GM19328 (cell line): ENCODE data around the gene MMP24OS.

Experiments
- ATAC-seq: cut with Tn5 transposase; IDR thresholded peaks from one replicate; pipeline ENCODE4 v1.9.1; 2021; ENCODE audit warnings: mild to moderate bottlenecking, moderate library complexity; ENCODE audit not compliant: unreplicated experiment

The MMP24OS gene

DNA sequence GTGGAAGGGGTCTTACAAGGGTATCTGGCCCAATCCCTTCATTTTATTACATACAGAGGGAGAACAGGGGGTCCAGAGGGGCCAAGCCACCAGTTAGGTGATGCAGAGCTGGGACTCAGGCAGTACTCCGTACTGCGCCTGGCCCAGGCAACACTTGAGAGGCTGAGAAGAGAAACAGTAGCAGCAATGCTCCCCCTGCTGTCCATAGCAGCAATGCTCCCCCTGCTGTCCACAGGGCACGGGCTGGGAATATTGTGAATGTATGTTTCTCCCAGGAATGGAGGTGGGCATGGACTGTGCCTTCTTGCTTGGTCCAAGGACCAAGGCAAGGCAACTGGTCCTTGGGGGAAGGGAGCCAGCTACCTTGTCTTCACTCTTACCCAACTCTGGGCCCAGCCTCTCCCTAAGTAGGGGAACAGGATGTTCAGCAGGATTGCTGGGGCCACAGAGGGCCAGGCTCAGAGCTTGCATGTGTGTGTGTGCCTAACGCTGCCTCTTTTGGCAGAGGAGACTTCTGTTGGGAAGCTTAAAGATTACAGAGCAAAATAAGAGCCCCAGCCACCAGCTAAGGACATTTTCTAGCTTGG lies 29.1 kb upstream of the MMP24OS start:
- no peak for ATAC-seq

DNA sequence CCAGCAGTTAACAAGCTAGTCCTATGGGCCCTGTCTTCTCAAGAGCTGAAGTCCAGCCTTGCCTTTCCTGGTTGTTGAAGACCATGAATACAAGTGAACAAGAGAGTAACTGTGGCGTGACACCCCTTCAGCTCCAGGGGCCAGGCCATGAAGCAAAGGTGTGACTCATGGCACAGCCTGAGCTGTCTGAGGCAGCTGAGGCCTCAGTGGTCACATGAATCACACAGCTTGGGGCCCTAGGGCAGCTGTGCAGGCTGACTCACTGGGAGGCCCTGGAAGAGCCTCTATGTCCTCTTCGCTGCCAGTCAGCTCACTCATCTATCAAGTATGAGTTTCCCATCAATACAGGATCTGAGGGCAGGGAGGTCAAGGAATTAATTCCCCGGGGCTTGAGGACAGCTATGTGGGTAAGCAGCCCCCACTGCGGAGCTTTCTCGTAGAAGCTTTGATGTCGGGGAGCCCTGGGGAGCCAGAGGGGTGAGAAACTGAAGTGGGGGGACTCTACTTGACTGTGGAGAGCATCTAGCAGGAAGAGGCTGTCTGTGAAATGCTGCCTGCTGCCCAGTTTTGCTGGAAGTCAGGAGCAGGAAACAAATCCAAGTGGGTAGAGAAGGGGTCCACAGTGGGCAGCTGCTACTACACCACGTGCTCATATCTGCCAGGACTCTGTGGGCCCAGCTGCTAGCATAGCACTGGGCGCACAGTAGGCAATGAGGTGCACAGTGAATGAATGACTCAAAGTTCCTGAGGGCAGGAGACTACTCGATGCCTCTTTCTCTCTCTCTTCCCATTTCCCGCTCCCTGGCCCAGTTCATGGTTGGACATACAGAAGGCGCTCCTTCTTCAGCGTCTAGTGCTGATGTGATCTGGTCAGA lies 28.0 kb upstream of the MMP24OS start:
- no peak for ATAC-seq

DNA sequence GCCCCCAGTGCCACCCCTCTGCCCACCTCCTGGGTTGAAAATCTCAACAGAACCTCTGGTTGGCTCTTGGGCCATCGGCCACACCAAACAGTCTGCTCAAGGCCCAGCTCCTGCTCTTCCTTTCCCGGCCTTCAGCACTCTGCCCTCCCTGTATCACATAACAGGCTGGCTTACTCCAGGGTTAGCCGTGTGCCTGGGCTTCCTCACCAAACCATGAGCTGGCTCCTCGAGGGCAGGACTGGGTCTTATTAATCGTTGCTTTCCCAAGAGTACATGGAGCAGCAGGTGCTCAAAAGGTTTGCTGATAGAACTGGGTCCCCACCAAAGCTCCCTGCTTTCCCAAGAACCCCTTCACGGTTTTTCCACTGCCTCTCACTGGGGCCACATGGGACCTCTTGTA lies 27.0 kb upstream of the MMP24OS start:
- no peak for ATAC-seq

DNA sequence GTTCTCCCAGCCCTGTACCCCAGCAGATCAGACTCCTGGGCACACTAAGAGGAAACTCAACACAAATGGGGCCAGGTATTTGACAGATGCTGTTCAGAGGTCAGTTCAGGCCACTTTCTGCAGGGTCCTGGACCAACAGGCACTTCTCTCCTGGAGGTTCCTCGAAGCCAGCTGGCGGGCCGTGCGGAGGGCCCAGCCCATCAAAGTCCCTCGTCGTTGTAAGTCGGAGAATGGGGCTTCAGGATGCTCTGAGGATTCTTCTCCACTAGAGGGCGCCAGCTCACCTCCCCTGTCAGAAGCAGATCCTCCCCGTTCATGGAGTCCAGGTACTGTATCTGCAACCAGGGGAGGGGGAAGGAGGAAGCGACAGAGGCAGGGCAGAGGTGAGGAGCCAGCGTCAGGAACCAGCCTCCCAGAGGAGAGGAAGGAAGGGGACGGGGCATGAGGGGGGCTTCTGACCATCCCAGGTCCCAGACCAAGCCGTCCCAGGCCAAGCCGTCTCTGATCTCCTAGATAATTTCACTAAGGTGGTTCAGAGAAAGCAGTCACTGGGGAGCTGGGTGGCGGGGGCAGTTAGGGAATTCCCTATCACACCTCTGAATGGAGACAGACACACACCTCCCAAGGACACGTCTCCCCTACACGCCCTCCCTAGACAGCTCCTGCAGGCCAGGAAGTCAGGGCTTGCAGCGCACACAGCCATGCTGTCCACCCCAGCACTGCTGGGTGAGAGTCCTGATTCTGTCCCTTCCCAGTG lies 26.0 kb upstream of the MMP24OS start:
- no peak for ATAC-seq

DNA sequence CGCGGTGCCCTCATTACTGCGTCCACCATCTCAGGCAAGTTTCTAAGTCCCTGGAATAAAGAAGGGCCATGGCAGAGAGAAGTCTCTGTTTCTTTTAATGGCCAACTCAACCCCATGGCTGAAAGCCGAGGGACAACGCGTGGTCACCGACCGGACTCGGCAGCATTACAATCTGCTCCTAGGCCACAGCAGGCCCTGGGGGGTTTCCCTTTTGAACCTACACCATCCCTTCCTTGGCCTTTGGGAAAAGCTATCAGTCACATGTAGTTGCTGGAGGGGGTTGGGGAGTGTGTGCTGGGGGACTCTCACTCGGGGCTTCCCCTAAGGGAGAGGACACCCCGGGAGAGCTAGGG lies 25.4 kb upstream of the MMP24OS start:
- no peak for ATAC-seq

DNA sequence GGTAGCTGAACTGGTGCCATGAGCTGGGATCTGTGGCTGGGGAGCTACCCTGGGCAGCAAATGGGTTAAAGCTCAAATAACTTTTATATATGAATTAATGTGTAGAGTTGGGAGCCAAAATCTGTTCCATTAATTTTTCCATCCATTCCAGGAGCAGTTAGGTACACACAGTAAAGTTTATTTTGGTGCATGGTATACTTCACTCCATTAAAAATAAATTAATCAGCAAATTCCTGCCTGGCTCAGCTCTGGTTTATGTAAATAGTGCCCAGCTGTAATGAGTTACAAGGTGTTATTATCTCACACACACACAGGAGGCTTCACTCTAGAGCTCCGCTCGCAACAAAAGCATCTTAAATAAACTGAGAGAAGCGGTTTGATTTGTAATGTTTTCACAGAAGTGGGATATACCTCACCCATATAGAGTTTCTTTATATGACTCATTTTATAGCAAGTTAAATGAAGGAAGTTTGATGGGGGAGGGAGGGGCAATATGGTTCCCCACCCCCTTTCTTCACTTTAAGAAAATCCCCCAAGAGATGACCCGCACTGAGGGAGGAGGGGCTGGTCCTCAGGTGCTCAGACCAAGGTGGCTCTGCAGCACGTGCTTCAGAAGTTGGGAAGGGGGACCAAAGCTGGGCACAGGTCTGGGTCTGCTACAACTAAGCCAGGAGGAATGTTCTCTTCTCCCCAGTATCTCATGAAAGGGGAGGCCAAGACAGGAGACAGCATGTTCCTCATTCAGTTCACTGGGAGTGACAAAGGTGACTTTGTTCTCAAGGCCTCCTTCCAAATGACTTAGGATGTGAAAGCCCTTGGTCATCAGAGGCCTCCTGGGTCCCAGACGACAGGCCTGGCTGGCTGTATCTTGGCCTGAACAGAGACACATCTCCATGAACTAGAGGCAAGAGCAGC lies 24.8 kb upstream of the MMP24OS start:
- no peak for ATAC-seq

DNA sequence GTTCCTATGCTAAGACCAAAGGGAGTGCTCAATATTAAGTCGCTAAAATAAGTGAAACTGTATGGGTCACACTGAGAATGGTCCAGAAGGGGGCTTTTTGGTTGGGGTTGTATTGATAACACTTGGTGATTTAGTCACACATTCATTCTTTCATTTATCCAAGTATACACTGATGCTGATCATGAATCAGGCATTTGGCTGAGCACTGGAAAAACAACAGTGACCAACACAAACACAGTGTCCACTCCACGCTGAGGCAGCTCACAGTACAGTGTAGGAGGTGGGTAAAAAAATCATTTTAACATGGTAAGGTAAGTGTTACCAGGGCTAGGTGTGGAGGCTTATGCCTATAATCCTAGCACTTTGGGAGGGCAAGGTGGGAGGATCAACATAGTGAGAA lies 23.5 kb upstream of the MMP24OS start:
- ATAC-seq: no peak

DNA sequence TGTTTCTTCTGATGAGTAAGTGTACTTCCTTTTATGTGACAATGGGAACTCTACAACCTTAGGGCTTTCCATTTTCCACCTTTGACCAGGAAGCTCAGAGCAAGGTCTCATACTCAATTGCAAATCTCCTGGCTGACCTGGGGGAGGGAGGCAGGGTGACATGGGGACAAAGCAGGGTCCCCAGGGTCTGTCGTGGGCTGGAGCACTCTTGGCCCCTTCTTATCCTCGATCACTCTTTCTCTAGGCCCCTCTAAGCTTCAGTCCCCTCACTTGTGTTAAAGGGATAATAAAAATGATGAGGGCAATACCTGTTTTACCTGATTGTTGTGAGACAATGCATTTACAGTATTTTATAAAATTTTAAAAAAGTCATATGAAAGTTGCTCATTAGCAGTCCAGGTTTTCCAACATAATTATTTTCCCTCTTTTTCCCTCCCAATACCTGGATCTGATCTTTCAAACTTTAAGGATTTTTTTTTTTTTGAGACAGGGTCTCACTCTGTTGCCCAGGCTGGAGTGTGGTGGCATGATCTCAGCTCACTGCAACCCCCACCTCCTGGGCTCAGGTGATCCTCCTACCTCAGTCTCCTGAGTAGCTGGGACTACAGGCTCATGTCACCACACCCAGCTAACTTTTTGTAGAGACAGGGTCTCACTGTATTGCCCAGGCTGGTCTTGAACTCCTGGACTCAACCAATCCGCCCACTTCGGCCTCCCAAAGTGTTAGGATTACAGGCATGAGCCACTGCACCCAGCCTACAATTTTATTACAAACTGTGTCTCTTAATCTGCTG lies 22.7 kb upstream of the MMP24OS start:
- ATAC-seq: no peak

DNA sequence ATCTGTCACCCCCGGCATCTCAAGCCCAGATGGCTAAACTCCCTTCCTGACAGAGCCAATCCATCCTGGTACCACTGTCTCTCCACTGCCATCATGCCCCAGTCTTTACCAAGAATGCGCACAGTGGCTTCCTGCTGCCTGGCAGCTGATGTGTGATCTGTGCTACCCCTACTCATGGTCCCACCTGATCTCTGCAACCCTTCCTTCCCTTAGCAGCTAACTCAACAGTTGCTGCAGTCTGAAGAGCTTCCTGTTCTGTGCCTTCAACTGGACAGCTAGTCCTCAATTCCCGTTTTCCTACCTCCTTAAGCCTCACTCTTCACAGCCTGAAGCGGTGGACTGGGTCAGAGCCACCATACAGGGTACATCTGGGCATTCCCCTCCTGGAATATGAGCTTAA lies 21.9 kb upstream of the MMP24OS start:
- ATAC-seq: no peak

DNA sequence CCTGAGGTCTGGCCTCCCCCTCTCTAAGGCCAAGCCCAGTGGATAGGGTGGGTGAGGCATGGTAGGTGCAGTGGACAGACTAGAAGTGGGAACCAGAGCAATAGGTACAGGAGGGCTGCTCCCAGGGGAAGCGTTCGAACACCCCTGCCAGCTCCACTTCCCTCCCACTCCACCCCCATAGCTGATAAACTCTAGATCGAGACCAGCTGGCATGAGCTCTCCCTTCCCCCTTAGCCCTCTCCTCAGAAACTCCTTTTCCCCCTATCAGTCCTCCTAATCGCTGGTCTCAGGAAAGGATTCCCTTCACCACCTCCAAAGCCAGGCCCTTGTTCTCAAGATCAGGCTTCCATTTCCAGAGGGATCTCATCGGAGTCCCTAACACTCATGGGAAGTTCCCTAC lies 20.3 kb upstream of the MMP24OS start:
- ATAC-seq: no peak

DNA sequence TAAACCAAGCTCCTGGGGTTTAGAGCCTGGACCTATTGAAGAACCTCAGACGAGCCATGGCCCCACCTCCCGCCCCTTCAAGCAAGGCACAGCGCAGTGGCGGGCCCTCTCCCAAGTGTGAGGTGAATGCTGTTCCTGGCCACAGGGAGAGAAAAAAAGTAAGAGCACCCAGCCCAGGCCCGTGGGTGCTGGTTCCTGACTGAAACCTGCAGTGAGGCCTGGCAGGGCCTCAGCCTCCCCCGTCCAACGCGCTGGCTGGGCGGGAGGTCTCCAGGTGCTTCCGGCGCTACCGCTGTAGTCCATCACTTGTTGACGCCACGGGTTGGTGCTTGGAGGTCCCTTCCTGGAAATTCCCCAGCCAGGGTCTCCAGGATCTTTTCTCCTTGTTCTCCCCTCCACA lies 19.8 kb upstream of the MMP24OS start:
- no peak for ATAC-seq

DNA sequence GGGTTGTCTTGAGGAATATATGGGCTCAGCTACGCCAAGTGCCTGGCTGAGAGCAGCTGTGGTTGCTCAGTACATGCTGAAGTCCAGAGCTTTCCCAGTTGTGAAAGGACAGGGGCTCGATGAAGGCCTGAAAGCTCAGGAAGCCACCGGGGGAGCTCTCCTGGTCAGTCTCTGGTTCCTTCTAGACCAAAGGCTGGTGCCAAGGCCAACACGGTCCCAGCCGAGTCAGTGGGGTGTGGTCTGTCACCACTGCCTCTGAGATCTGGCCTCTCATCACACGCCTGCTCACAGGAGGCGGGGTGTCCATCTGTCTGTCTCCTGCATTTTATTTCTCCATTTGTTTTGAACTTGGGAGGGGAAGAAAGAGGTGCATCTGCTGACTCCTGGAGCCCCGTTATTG lies 19.2 kb upstream of the MMP24OS start:
- ATAC-seq: no peak

DNA sequence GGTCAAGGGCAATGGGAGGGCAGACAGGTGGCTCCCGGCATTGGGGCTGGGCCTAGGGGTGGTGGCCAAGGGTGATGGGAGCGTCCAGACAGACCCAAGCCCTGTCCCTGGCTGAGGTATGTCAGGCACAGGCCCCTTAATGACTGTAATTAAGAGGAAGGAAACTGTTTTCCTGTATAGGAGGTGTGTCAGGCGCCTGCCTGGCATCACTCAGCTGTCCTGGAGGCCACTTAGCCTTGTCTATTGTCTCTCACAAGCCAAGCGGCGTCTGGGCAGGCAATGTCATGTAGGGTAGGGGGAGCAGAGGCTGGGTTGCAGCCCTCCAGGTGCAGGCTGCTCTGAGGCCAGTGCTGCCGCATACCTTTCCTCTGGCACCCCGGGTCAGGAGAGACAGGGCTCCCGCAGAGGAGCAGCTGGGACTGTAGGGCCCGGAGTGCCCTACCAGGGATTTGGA lies 18.2 kb upstream of the MMP24OS start:
- no peak for ATAC-seq

DNA sequence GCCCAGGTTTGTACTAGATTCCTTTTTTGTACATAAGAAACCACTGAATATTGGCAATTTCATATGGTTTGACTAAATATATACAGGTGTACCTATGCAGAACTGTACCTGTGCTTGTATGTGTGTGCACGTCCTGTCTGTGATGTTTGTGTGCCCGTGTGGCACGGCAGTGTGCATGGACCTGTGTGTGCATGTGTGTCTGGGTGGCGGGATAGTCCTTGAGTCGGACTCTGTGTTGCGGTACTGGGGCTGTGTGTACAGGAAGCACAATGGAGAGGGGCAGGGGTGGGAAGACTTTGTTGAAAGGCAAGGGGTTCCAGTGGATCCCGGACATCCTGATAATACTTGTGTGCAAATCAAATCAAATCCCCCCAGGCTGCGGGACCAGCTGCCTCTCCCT lies 17.8 kb upstream of the MMP24OS start:
- ATAC-seq: no peak

DNA sequence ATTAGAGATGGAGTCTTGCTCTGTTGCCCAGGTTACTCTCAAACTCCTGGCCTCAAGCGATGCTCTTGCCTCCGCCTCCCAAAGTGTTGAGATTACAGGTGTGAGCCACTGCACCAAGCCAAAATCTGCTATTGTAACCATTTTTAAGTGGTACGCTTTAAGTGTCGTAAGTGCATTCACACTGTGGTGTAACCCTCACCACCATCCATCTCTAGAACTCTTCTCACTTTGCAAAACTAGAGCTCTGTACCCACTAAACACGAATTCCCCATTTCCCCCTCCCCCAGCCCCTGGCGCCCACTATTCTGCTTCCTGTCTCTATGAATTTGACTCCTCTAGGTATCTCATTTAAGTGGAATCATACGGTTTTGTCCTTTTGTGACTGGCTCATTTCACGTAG lies 17.1 kb upstream of the MMP24OS start:
- ATAC-seq: no peak

DNA sequence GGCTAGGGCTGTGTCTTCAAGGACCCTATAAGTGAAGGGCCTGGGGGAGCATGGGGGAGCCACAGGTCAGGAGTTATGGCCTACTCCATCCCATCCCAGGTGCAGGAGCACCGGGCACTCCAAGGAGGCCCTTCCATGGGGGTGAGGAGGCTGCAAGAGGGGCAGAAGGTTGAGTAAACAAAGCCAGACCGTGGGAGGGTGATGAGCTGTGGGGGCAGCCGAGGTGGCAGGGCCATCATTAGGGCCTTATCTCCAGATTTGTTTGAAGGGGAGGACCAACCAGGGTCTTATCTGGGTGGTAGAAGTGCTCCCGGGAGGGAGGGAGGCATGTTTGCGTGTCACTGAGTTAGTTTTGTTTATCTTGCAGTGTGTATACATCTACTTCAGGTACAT lies 16.4 kb upstream of the MMP24OS start:
- ATAC-seq: no peak

DNA sequence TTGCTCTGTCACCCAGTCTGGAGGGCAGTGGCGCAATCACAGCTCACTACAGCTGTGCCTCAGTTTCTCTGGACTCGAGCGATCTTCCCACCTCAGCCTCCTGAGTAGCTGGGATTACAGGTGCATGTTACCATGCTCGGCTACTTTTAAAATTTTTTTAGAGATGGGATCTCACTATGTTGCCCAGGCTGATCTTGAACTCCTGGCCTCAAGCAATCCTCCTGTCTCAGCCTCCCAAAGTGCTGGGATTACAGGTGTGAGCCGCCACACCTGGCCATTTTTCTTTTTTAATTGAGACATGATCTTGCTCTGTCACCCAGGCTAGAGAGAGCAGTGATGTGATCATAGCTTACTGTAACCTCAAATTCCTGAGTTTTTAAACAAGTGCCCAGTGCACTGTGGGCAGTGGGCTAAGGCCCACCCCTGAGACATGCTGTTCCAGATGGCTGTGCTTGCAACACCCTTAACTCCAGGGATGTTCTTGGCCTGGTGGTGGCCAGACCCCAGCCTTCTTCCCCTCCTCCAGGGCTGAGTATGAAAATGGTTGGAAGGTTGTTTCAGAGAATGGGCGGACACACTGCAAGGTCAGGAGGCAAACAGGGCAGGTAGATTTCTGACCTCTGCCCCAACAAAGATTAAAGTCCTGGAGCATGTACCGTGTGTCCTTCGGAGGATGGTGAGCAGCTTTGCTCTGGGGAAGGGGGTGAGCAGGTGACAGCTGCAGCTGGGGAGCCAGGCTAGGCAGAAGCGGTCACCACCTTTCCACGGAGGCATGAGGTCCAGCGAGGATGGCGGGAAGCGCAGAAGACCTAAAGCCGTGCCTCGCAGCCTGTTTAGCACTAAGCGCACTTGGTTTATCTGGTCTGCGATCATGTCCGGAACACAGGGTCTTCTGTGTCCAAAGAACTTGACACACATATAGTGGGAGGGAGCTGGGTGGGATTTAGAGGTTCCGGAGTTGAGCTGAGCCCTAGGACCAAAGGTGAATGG lies 15.7 kb upstream of the MMP24OS start:
- no peak for ATAC-seq

DNA sequence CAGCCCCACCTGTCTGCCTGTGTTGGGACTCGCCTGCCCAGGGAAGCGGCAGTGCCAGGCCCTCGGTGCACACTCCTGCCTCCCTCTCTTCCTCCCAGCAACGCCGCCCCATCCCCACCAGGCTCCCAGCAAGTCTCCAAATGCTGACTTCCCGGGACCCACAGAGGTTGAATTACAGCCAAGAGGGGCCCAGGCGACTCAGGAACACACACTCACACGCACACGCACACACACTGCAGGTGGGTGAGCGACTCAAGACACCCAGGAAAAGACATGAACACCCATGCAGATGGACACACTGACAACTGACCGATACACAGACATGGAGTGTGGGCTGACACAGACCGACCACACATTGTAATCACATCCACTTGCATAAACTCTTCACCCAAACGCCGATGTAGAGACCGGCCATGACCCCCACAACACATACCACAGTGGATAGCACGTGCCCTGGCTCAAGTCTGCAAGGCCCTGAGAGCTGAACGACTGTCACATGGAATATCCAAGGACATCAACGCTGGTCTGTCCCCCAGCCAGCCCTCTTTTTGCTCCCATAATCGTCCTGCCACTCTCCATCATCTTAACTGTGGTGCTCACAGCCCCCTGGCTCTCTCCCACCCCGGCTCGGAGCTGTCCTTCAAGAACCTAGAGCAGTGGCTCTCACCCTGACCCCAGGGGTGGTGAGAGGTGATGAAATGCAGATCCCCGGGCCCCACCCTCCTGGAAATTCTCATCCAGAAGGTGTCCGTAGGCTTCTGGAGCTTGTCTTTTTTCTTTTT lies 14.8 kb upstream of the MMP24OS start:
- ATAC-seq: no peak
